ENCODE data around the gene ASXL1.

ASXL1 gene

GRCh38 chr20:32453467-32454163 lies 95.5 kb downstream of the ASXL1 start:
- DNase-seq (ENCODE audit: low read depth), result no peak

DNA sequence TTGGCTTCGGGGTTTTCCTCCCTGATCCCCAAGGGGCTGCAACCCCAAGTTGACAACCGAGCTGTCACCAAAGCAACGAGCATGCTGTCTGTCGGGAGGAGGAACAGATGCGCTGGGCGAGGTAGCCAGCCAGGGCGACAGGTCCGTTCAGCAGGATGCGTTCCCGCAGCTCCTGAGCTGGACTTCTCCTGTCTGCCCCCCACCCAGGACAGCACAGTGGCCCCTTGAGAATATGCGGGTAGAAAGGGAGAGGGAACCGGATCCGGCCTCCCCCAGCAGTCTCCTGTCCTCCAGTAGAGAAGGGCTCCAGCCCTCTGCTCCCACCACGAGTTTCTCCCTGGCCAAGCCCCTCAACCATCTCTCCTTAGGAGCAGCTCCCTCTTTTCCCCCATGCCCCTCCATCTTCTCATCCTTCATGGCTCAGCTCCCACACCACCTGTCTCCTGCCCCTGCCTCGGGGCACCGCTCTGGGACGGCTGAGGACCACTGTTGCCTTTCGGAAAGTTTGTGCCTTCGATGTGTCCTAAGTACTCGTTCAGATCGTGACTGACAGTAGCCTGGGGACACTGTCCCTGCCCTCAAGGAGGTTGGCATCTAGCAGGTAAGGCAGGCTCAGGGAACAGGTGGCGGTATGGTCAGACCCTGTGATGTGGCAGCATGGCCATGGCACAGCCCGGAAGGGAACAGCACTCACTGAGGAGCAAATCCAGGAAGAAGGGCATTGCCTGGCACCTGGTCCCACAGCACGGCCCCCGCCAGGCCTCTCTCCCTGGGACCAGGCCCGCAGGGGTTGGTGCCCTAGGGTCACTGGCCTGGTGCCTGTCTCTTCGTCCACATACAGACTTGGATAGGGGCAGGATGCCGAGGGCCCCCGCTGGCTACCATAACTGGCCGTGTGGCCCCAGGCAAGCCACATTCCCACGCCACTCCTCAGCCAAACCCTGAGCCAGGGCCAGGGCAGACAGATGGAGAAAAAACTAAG lies 96.3 kb downstream of the ASXL1 start:
- DNase-seq (ENCODE audit: low read depth), result no peak

GRCh38 chr20:32455171-32455900 lies 97.2 kb downstream of the ASXL1 start:
- no peak for DNase-seq (ENCODE audit: low read depth)

- DNase-seq (ENCODE audit: low read depth), result no peak
Measured at GRCh38 chr20:32455901-32456701, 98.0 kb downstream of the ASXL1 start.

GRCh38 chr20:32456869-32457478 lies 98.8 kb downstream of the ASXL1 start:
- DNase-seq (ENCODE audit: low read depth), result no peak

DNA sequence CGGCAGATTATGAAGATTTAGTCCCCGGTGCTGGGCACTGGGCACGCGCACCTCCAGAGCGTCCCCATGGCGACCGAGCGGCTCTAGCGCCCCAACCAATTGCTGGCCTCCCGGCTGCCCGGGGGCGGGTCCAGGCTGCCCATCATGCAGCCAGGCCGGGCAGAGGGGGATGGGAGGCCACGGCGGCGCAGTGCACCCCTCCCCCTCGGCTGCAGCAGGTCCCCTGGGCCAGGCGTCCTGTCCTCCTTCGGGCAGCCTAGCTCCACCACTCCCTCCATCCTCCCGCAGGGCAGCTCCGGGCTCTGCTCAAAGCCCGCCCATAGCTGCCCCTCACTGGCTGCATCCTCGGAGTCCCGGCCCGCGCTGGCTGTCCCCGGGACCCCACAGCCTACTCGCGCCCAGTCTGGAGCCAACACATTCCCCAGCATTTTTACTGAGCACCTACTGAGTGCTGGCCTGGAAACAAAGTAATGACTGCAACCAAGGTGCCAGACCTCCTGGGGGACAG lies 99.4 kb downstream of the ASXL1 start:
- peak; percentile 47 for DNase-seq (ENCODE audit: low read depth)

GRCh38 chr20:32458061-32458836 lies 100.1 kb downstream of the ASXL1 start:
- DNase-seq (ENCODE audit: low read depth), result no peak

DNA sequence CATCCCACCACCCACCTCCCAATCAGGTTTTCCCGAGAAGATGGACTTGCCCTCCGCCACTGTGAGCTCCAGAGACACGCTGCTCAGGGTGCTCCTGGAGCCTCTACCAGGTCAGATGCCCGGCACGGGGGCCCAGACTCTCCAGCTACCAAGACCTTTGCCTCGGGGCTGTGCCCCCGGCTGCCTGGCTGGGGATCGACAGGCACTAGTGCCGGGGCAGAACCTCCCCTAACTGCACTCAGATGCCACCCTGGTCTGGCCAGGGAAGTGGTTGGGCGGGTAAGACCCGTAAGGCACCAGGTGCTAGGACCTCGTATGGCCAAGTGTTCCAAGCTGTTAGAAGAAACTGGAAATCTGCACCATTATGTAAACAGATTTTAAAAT lies 100.7 kb downstream of the ASXL1 start:
- no peak for DNase-seq (ENCODE audit: low read depth)

DNA sequence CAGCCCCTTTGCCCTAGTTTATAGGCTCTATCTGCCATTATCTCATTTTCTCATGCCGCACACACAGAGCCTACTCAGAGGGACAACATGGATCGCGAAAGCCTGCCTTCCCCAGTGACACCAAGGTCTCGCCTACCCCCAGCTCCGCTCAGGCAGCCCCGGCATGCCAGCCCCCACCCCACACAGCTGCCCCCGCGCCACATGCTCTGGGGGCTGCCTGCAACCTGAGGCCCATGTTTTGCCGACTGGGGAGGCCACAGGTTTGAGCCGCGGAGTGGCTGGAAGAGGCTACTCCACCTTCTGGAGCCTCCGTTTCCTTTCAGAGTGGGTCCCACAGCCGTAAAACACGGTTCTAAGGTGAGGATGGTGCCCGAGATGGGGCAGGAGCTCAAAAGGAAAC lies 102.1 kb downstream of the ASXL1 start:
- DNase-seq (ENCODE audit: low read depth), result no peak

DNA sequence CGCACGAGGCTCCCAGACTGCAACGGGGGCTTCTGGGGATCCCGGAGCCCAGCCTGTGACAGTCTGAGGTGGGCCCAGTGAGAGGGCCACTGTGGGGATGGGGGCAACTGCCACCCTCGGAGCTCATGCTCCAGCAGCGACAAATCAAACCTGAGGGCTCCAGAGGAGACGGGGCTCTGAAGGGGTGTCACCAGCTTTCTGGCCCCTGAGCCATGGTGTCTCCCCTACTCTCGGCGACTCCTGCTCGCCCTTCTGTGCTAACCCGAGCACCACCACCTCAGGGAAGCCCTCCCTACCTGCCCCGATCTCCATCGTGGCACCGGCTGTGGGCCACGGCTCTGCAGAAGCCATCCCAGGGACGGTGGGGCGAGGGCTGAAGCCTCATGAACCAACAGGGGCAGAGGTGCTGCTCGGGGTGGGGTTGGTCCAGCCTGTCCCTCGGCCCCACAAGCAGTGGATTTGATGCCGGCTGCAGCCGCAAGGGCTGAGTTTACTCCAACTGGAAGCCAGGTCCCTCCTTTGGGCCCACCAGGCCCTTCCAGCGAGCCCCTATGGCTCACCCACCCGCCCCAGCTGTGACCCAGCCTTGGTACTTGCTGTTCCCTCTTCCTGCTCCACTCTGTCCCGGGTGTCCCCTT lies 102.7 kb downstream of the ASXL1 start:
- DNase-seq (ENCODE audit: low read depth), result no peak

- no peak for DNase-seq (ENCODE audit: low read depth)
Measured at GRCh38 chr20:32461836-32462600, 103.9 kb downstream of the ASXL1 start.

DNA sequence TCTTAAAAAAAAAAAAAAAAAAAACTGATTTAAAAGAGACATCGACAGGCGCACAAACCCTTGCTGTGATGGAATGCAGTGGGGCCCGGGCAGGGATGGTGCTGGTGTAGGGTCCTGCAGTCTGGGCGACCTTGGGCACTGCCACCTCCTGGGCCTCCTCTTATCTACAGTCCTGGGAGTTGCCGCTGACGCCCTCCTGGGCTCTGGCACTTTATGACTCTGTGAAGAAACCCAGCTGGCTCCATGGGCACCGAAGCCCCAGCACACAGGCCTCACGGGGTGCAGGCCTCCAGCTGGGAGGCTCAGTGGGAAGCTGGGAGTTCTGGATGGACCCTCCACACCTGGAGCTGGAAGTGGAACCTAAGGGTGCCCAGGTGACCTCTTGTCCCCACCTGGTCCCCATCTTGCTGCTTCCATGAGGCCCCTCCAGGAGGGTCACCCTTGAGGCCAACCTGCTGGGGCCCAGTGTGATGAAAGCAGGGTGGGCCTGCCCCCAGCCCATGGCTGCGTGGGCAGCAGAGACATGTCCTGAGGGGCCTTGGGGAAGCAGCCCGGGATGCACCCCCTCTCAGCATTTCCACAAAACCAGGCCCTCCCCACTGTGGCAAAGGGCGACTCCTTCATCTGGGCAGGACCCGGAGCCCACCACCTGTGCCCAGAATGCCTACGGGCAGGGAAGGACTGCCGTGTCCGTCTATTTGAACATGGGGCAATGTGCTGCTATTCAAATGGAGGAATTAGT lies 104.9 kb downstream of the ASXL1 start:
- no peak for DNase-seq (ENCODE audit: low read depth)

DNA sequence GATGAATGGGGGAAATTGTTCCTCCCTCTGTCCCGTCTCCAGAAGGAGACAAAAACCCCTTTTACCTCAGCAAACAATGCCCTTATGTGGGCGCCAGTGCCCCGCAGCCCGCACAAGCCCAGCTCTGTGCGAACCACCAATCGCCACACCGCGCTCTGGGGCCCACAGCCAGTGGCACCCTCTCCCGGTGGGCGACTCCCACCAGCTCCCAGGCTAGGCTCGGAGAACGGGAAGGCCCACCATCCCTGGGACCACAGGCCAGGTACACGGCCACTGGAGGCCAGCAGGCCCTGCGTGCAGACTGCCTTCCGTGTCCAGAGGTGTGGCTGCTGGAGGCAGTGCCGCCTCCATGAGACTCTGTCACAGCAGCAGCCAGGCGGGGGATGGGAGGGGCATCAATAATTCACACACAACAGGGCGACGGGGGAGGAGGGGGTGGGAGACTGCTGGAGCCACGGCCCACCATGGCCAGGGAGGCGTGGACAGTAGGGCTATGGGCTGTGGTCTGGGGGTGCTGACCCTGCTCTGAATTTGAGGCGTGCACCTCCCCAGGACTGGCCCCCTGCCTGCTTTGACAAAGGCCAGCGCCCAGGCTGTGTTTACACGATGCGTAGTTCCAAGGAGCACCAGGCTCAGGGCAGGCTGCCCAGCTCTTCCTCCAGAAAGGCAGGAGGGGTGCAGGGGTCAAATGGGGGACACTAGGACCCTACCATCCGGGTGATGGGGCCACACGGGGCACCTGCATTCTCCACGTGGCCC lies 105.7 kb downstream of the ASXL1 start:
- DNase-seq (ENCODE audit: low read depth), result no peak

- no peak for DNase-seq (ENCODE audit: low read depth)
Measured at GRCh38 chr20:32464401-32465091, 106.4 kb downstream of the ASXL1 start.

GRCh38 chr20:32465092-32465900 lies 107.2 kb downstream of the ASXL1 start:
- DNase-seq (ENCODE audit: low read depth), result no peak
